HepG2 (cell line): Measurements from ENCODE around the gene CFAP92. TPM values are rescaled to one million over a fixed set of nuclear protein-coding genes. Genes with fewer than 3 reads are reported as not detected.

Experiments
- ARID4A ChIP-seq: sonication (generic); formaldehyde crosslinking; IDR thresholded peaks from 2 replicates; pipeline ENCODE4 v1.5.0; 2020; ENCODE audit warnings: mild to moderate bottlenecking, missing genetic modification reagents, borderline replicate concordance
- BCL6 ChIP-seq: IDR thresholded peaks from 2 replicates; pipeline ENCODE4 v1.6.1; 2016; ENCODE audit warnings: missing genetic modification reagents, missing compliant biosample characterization
- GABPB1 ChIP-seq: IDR thresholded peaks from 2 replicates; pipeline ENCODE4 v1.6.1; 2016; ENCODE audit warnings: mild to moderate bottlenecking, missing genetic modification reagents, moderate library complexity, missing compliant biosample characterization
- KLF9 ChIP-seq: IDR thresholded peaks from 2 replicates; pipeline ENCODE4 v1.6.1; 2016; ENCODE audit warnings: low read depth
- NFATC3 ChIP-seq: sonication (generic); formaldehyde crosslinking; IDR thresholded peaks from 2 replicates; pipeline ENCODE4 v1.5.1; 2020; ENCODE audit warnings: mild to moderate bottlenecking, missing genetic modification reagents
- NR2F6 ChIP-seq, 2 experiments: IDR thresholded peaks; 2 replicates each; pipeline ENCODE4 v1.6.1; 2016; ENCODE audit warnings: antibody characterized with exemption in 1 of 2, mild to moderate bottlenecking in 1 of 2
- PPARG ChIP-seq: conservative IDR thresholded peaks from 2 replicates; pipeline ENCODE4 v1.6.1; 2016; ENCODE audit warnings: missing biosample characterization, missing genetic modification reagents
- SIX4 ChIP-seq: sonication (generic); formaldehyde crosslinking; IDR thresholded peaks from 2 replicates; pipeline ENCODE4 v1.4.0; 2020; ENCODE audit warnings: missing genetic modification reagents
- SYNCRIP ChIP-seq: fragments of 200-400 bp; formaldehyde crosslinking; IDR thresholded peaks from 2 replicates; pipeline ENCODE4 v1.6.1; 2018; ENCODE audit warnings: mild to moderate bottlenecking, low read depth, low read length; ENCODE audit not compliant: insufficient read depth
- TFDP1 ChIP-seq: IDR thresholded peaks from 2 replicates; pipeline ENCODE4 v1.6.1; 2016; ENCODE audit warnings: missing compliant biosample characterization, missing genetic modification reagents, borderline replicate concordance
- TFDP2 ChIP-seq: sonication (generic); formaldehyde crosslinking; IDR thresholded peaks from 2 replicates; pipeline ENCODE4 v1.4.0; 2020; ENCODE audit warnings: missing genetic modification reagents
- THRA ChIP-seq: sonication (generic); formaldehyde crosslinking; IDR thresholded peaks from 2 replicates; pipeline ENCODE4 v1.4.0; 2020; ENCODE audit warnings: missing genetic modification reagents, borderline replicate concordance
- TMF1 ChIP-seq: sonication (generic); formaldehyde crosslinking; IDR thresholded peaks from 2 replicates; pipeline ENCODE4 v1.8.1; 2022; ENCODE audit warnings: low read depth, missing genetic modification reagents
- ZFAT ChIP-seq: sonication (generic); formaldehyde crosslinking; conservative IDR thresholded peaks from 2 replicates; pipeline ENCODE4 v1.8.1; 2023; ENCODE audit warnings: missing genetic modification reagents, inconsistent platforms
- ZFP1 ChIP-seq: IDR thresholded peaks from 2 replicates; pipeline ENCODE4 v1.6.1; 2016
- ZHX1 ChIP-seq: sonication (generic); formaldehyde crosslinking; IDR thresholded peaks from 2 replicates; pipeline ENCODE4 v1.8.1; 2022; ENCODE audit warnings: low read depth, mild to moderate bottlenecking, missing genetic modification reagents
- ZNF205 ChIP-seq: IDR thresholded peaks from 2 replicates; pipeline ENCODE4 v1.6.1; 2018; ENCODE audit warnings: missing biosample characterization, missing genetic modification reagents
- ZNF33B ChIP-seq: sonication (generic); formaldehyde crosslinking; IDR thresholded peaks from 2 replicates; pipeline ENCODE4 v1.5.1; 2020; ENCODE audit warnings: mild to moderate bottlenecking, missing genetic modification reagents
- ZNF737 ChIP-seq: sonication (generic); formaldehyde crosslinking; IDR thresholded peaks from 2 replicates; pipeline ENCODE4 v1.5.0; 2020; ENCODE audit warnings: missing genetic modification reagents, mild to moderate bottlenecking, borderline replicate concordance
- polyA plus RNA-seq, 8 experiments: library from polyadenylated mRNA; depleted of rRNA in 3 of 8; stranded (reverse) in 7 of 8; unstranded in 1 of 8; fragments of >200 nt; fragmentation: Illumina TruSeq in 4 of 8; extraction: Trizol in 4 of 8; gene quantifications; 2 replicates each; pipeline versions ENCODE4 v1.2.1 to v1.2.3, GENCODE V29; 2011 to 2016; ENCODE audit warnings: low read depth in 4 of 8, missing spikeins in 1 of 8, mixed read lengths in 1 of 8; ENCODE audit not compliant: insufficient read depth in 1 of 8
- total RNA-seq, 5 experiments: library from RNA; depleted of rRNA; stranded (reverse); fragments of >200 nt; fragmentation: Illumina TruSeq; extraction: Trizol; gene quantifications; 2 replicates each; pipeline ENCODE4 v1.2.3, GENCODE V29; 2016; ENCODE audit warnings: low read depth in 1 of 5

The CFAP92 gene
- total and polyA plus RNA-seq, 2 of the 13 experiments (the other 11 are each of a cell fraction or from before 2014, with no cell fraction given): 0.18 to 0.46 TPM

GRCh38 chr3:129005526-129006303 is 11.8 kb upstream of the CFAP92 start (continued):
- TF ChIP-seq NFATC3 (CRISPR knock-in tag) (no peak), ARID4A (CRISPR knock-in tag) (no peak; the same call in 1 of the 2 replicates), ZFP1 (CRISPR knock-in tag) (no peak), THRA (CRISPR knock-in tag) (0 out of 2 replicates have a peak, but pooled peaks have one; percentile 18), PPARG (0 out of 2 replicates have a peak, but pooled peaks have one; percentile 29), ZFAT (CRISPR knock-in tag) (no peak), TFDP1 (CRISPR knock-in tag) (no peak), ZNF33B (CRISPR knock-in tag) (no peak), SYNCRIP (no peak), TFDP2 (CRISPR knock-in tag) (no peak), NR2F6 (IDR thresholded peaks at IDR 0.05) (no peak), NR2F6 (CRISPR knock-in tag; IDR thresholded peaks at IDR 0.05) (peak; percentile 36; the same call in 1 of the 2 replicates), TMF1 (CRISPR knock-in tag) (no peak), BCL6 (CRISPR knock-in tag) (no peak), ZHX1 (no peak), ZNF737 (CRISPR knock-in tag) (no peak), GABPB1 (peak; percentile 71), ZNF205 (no peak), KLF9 (CRISPR knock-in tag) (no peak), SIX4 (CRISPR knock-in tag) (no peak)
